Hepatocyte (in vitro differentiated cells): ENCODE data around the gene BCAS4.

Experiments
- EZH2 ChIP-seq: fragments of 200-600 bp; sonication (generic); IDR thresholded peaks from 2 replicates; pipeline ENCODE4 v1.6.1; 2016; ENCODE audit warnings: antibody characterized with exemption, mild to moderate bottlenecking, borderline replicate concordance
- TF ChIP-seq, protein P1 (sequence below): fragments of 200-600 bp; sonication (generic); IDR thresholded peaks from 2 replicates; pipeline ENCODE4 v1.5.1; 2016; ENCODE audit warnings: antibody characterized with exemption, mild to moderate bottlenecking; ENCODE audit not compliant: poor library complexity

DNA sequence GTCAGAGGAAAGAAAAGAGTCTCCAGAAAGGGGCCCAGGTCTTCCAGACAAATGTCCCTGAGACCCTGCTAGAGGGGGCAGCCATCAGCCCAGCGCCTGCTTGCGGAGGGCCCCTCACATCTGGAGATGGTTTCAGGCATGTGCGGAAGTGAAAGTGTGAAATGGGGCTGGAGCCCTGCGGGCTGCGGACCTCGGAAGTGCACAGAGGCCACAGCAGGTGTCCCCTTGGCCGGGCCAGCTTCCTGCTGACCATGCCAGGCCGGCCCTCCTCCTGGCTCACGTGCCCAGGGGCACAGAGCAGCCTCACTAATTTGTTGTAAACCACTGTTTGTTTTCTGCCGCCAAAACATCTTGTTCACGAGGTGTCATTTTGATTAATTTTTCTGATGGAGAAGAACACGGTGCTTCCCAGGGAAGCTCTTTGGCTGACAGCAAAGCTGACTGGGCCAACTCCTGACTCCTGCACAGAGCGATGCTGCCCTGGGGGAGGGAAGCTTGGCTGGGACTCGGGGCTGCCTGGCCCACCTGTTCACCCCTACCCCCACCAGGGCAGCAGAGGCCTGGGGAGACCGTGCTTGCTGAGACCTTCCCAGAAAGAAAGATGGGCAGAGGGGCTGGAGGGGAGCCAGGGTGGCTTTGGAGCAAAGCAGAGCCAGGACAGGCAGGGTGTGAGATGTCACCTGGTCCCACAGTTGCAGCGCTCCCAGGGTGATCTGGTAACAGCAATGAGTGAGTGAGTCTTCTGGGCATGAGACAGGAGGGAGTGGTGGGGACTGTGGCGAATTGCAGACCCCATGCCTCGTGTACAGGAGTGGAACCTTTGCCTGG, 54.2 kb downstream of the BCAS4 start:
- TF ChIP-seq, protein P1, sequence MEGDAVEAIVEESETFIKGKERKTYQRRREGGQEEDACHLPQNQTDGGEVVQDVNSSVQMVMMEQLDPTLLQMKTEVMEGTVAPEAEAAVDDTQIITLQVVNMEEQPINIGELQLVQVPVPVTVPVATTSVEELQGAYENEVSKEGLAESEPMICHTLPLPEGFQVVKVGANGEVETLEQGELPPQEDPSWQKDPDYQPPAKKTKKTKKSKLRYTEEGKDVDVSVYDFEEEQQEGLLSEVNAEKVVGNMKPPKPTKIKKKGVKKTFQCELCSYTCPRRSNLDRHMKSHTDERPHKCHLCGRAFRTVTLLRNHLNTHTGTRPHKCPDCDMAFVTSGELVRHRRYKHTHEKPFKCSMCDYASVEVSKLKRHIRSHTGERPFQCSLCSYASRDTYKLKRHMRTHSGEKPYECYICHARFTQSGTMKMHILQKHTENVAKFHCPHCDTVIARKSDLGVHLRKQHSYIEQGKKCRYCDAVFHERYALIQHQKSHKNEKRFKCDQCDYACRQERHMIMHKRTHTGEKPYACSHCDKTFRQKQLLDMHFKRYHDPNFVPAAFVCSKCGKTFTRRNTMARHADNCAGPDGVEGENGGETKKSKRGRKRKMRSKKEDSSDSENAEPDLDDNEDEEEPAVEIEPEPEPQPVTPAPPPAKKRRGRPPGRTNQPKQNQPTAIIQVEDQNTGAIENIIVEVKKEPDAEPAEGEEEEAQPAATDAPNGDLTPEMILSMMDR, result no peak
- no peak for TF ChIP-seq EZH2
